Measurements from ENCODE around the gene FAM50B. TPM values are rescaled to one million over a fixed set of nuclear protein-coding genes. Genes with fewer than 3 reads are reported as not detected.

FAM50B gene
- total and polyA plus RNA-seq, 2 of the 13 experiments (the other 11 are each of a cell fraction or from before 2014, with no cell fraction given), result 0.05 TPM; not detected in 1

GRCh38 chr6:3869632-3870527, 20.7 kb downstream of the FAM50B start (continued):
- TF ChIP-seq ZNF678 (CRISPR knock-in tag; IDR thresholded peaks at IDR 0.05) (no peak), SKI (IDR thresholded peaks at IDR 0.05; ENCODE audit: partially characterized antibody) (no peak), REPIN1 (CRISPR knock-in tag; IDR thresholded peaks at IDR 0.05; ENCODE audit: borderline replicate concordance, low read depth) (peak; percentile 48; the same call in 1 of the 2 replicates), ARID5B (CRISPR knock-in tag; IDR thresholded peaks at IDR 0.05) (peak; percentile 93), ZNF275 (CRISPR knock-in tag; IDR thresholded peaks at IDR 0.05; ENCODE audit: borderline replicate concordance) (peak; percentile 44; the same call in 1 of the 2 replicates), TBL1XR1 (IDR thresholded peaks at IDR 0.05; ENCODE audit: borderline replicate concordance, low read length, partially characterized antibody) (peak; percentile 67), BCL6 (CRISPR knock-in tag; IDR thresholded peaks at IDR 0.05) (peak; percentile 86), ZNF101 (CRISPR knock-in tag; IDR thresholded peaks at IDR 0.05; ENCODE audit: borderline replicate concordance, low read depth) (no peak), PTBP1 (IDR thresholded peaks at IDR 0.05; ENCODE audit: low read depth, low read length, poor library complexity, severe bottlenecking) (no peak), ZNF597 (CRISPR knock-in tag; IDR thresholded peaks at IDR 0.05) (no peak), ZNF891 (CRISPR knock-in tag; IDR thresholded peaks at IDR 0.05) (0 out of 2 replicates have a peak, but pooled peaks have one; percentile 76), ZBTB7B (CRISPR knock-in tag; IDR thresholded peaks at IDR 0.05) (peak; percentile 55; the same call in 1 of the 2 replicates), YY1 (IDR thresholded peaks at IDR 0.05; ENCODE audit: insufficient read depth, insufficient replicate concordance, low read depth, low read length) (no peak), ZFP36 (IDR thresholded peaks at IDR 0.05; ENCODE audit: borderline replicate concordance, low read depth, low read length, partially characterized antibody) (no peak), ZNF451 (CRISPR knock-in tag; IDR thresholded peaks at IDR 0.05) (no peak), RAD21 (CRISPR knock-in tag; IDR thresholded peaks at IDR 0.05) (no peak), FOXK1 (CRISPR knock-in tag; IDR thresholded peaks at IDR 0.05; ENCODE audit: borderline replicate concordance, low read depth) (0 out of 2 replicates have a peak, but pooled peaks have one; percentile 14), RCOR2 (CRISPR knock-in tag; IDR thresholded peaks at IDR 0.05) (peak; percentile 84)

Measured in HepG2 (cell line).